Measurements from ENCODE around the gene TNNI2.
A peak's percentile ranks its signal among the peaks of the same experiment; 100 is the strongest.

The TNNI2 gene

DNA sequence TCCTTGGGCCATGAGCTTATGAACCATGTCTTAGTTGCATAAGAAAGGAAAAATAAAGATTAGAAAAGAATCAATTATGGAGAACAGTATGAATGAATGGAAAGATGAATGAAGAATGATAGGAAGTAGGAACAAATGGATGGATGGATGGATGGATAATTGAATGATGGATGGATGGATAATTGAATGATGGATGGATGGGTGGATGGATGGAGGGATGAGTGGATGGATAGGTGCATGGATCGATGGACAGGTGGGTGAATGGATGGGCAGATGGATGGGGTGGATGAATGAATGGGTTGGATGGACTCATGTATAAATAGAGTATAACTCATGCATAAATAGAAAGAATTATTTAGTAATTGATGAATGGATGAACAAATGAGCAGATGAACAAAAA, 21.3 kb downstream of the TNNI2 start:
- H3K4me1 ChIP-seq (ENCODE audit: control insufficient read depth, insufficient read depth, low read length, poor library complexity, severe bottlenecking): peaks cover 51% of the 10 kb centered on the region

DNA sequence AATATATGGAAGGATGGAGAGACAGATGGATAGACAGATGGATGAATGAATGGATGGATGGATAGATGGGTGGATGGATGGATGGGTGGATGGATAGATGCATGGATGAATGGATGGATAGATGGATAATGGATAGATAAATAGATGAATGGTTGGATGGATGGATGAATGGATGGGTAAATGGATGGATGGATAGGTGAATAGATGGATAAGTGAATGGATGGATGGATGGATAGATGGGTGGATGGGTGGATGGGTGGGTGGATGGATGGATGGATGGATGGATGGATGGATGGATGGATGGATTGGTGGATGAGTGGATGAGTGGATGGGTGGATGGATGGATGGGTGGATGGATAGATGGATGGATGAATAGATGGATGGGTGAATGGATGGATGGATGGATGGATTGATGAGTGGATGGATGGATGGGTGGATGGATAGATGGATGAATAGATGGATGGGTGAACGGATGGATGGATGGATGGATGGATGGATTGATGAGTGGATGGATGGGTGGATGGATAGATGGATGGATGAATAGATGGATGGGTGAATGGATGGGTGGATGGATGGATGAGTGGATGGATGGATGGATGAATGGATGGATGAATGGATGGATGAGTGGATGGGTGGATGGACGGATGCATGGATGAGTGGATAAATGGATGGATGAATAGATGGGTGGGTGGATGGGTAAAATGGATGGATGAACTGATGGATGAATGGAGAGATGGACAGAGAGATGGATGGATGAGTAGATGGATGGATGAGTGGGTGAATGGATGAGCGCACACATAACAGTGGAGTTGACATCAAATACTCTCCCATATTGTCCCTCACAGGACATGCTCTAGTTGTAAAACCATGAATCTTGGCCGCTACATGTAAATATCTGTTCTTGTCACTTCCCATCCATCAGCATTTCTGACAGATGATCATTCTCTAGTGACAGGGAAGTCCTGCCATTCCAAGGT, 22.9 kb downstream of the TNNI2 start:
- DNase-seq: no peak
- peaks cover 45% of the 10 kb centered on the region for H3K4me1 ChIP-seq (ENCODE audit: control insufficient read depth, insufficient read depth, low read length, poor library complexity, severe bottlenecking)
- H3K27me3 ChIP-seq (replicated peaks; ENCODE audit: control insufficient read depth, insufficient read depth, low read length, poor library complexity, severe bottlenecking): no peaks in the 10 kb centered on the region
- H3K4me3 ChIP-seq (ENCODE audit: insufficient read depth, low read depth, low read length, poor library complexity, severe bottlenecking): no peak overlapping the region
- H3K27ac ChIP-seq (ENCODE audit: insufficient read depth, low read length, poor library complexity, severe bottlenecking): no peak overlapping the region
- no peaks in the 10 kb centered on the region for H3K9me3 ChIP-seq (ENCODE audit: control insufficient read depth, low read length)
- H3K36me3 ChIP-seq (ENCODE audit: control insufficient read depth, insufficient read depth, low read length): peaks cover 13% of the 10 kb centered on the region

More for the DNA sequence above, 21.3 kb downstream of the TNNI2 start:
- Histone ChIP-seq H3K36me3 (ENCODE audit: control insufficient read depth, insufficient read depth, low read length) (peaks cover 12% of the 10 kb centered on the region), H3K27me3 (replicated peaks; ENCODE audit: control insufficient read depth, insufficient read depth, low read length, poor library complexity, severe bottlenecking) (no peaks in the 10 kb centered on the region), H3K9me3 (ENCODE audit: control insufficient read depth, low read length) (no peaks in the 10 kb centered on the region), H3K4me3 (ENCODE audit: insufficient read depth, low read depth, low read length, poor library complexity, severe bottlenecking) (no peak overlapping the region), H3K27ac (ENCODE audit: insufficient read depth, low read length, poor library complexity, severe bottlenecking) (no peak overlapping the region)
- no peak for DNase-seq

DNA sequence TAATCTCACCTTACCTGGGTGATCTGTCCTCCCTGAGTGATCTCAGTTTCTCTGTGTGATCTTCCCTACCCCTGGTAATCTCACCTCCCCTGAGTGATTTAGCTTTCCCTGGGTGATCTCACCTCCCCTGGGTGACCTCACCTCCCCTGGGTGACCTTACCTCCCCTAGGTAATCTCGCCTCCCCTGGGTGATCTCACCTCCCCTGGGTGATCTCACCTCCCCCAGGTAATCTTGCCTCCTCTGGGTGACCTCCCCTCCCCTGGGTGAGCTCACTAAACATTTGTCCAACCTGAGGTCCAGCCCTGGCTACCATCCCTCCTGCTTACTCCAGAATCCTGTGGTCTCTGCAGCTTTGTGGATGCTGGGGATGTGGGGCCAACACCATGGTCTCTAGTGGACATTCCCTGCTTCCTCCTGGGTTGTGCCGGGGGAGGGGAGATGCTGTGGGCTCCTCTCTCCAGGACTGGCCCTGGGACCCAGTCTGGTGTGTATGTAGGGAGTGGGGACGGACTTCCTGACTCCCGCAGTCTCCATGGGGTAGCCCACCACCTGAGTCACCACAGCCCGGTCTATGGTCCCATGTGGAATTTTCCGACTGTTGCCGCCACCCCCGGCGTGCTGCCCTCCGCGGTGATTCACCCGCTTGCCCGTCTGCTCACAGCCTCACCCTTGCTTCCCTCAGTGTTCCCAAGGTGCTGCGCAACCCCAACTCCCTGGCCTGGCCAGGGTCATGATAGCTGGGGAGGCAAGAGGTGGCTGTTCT, 24.0 kb downstream of the TNNI2 start:
- H3K4me3 ChIP-seq (ENCODE audit: insufficient read depth, low read depth, low read length, poor library complexity, severe bottlenecking): no peak overlapping the region
- H3K27me3 ChIP-seq (replicated peaks; ENCODE audit: control insufficient read depth, insufficient read depth, low read length, poor library complexity, severe bottlenecking): no peaks in the 10 kb centered on the region
- no peaks in the 10 kb centered on the region for H3K9me3 ChIP-seq (ENCODE audit: control insufficient read depth, low read length)
- H3K36me3 ChIP-seq (ENCODE audit: control insufficient read depth, insufficient read depth, low read length): peaks cover 20% of the 10 kb centered on the region
- H3K27ac ChIP-seq (ENCODE audit: insufficient read depth, low read length, poor library complexity, severe bottlenecking): peak overlapping the region; percentile 46
- peaks cover 45% of the 10 kb centered on the region for H3K4me1 ChIP-seq (ENCODE audit: control insufficient read depth, insufficient read depth, low read length, poor library complexity, severe bottlenecking)
- no peak for DNase-seq

DNA sequence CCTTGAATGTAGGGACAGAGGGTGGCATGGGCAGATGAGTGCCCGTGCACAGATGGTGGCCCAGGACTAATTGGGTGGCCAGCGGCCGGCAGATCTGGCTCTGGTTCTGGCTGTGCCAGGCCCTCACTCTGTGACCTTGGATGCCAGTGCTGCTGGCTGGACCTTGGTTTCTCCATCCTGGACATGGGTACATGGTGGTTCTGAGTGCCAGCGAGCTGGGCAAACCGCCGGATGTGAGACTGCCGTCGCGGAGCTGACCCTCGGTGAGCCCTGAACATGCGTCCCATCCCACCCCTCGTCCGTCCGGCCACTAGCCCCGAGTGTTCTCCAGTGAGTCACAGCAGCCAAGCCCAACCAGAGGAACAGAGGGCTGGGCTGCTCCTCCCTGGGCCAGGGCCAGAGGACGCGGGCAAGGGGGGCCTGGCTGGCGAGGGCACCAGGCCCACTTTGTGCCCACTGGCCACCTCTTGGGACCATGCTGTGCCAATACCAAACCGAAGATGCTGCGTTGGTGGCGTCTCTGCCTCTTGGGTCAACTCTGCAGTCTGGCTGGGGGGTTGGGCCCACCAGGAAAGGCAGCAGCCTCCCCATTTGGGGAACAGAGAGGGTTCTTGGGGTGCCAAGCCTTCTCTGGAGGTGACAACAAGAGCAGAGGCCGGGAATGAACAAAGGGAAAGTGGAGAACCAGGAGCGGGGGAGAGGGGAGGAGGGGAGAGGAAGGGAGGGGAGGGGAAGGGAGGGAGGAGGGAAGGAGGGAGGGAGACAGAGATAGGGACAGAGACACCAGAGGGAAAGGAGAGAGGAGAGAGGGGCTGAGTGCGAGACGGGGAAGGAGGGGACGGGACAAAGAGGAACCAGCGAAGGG, 24.8 kb downstream of the TNNI2 start:
- no peaks in the 10 kb centered on the region for H3K9me3 ChIP-seq (ENCODE audit: control insufficient read depth, low read length)
- no peaks in the 10 kb centered on the region for H3K27me3 ChIP-seq (replicated peaks; ENCODE audit: control insufficient read depth, insufficient read depth, low read length, poor library complexity, severe bottlenecking)
- peak overlapping the region; percentile 46 for H3K27ac ChIP-seq (ENCODE audit: insufficient read depth, low read length, poor library complexity, severe bottlenecking)
- peaks cover 20% of the 10 kb centered on the region for H3K36me3 ChIP-seq (ENCODE audit: control insufficient read depth, insufficient read depth, low read length)
- no peak for DNase-seq
- H3K4me3 ChIP-seq (ENCODE audit: insufficient read depth, low read depth, low read length, poor library complexity, severe bottlenecking): no peak overlapping the region
- H3K4me1 ChIP-seq (ENCODE audit: control insufficient read depth, insufficient read depth, low read length, poor library complexity, severe bottlenecking): peaks cover 47% of the 10 kb centered on the region

DNA sequence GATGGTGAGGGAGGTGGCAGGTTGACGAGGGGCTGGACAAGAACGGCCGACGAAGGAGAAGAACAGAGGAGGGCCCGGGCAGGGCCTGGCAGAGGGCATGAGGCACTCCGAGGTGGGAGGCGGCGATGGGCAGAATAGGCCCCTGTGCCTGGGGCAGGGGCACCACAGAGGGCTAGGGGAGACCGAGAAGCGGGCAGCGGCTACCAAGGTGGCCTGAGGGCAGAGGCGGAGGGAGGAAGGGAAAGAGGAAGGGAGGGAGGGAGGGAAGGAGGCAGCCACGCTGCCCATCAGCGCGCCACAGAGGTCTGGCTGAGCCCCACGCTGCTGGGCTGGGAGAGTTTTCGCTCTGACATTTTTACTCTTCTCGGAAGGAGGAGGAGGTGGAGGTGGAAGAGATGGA, 25.4 kb downstream of the TNNI2 start:
- Histone ChIP-seq H3K36me3 (ENCODE audit: control insufficient read depth, insufficient read depth, low read length) (peaks cover 20% of the 10 kb centered on the region), H3K4me3 (ENCODE audit: insufficient read depth, low read depth, low read length, poor library complexity, severe bottlenecking) (no peak overlapping the region), H3K9me3 (ENCODE audit: control insufficient read depth, low read length) (no peaks in the 10 kb centered on the region), H3K4me1 (ENCODE audit: control insufficient read depth, insufficient read depth, low read length, poor library complexity, severe bottlenecking) (peaks cover 51% of the 10 kb centered on the region), H3K27me3 (replicated peaks; ENCODE audit: control insufficient read depth, insufficient read depth, low read length, poor library complexity, severe bottlenecking) (no peaks in the 10 kb centered on the region), H3K27ac (ENCODE audit: insufficient read depth, low read length, poor library complexity, severe bottlenecking) (peak overlapping the region; percentile 14)
- no peak for DNase-seq

DNA sequence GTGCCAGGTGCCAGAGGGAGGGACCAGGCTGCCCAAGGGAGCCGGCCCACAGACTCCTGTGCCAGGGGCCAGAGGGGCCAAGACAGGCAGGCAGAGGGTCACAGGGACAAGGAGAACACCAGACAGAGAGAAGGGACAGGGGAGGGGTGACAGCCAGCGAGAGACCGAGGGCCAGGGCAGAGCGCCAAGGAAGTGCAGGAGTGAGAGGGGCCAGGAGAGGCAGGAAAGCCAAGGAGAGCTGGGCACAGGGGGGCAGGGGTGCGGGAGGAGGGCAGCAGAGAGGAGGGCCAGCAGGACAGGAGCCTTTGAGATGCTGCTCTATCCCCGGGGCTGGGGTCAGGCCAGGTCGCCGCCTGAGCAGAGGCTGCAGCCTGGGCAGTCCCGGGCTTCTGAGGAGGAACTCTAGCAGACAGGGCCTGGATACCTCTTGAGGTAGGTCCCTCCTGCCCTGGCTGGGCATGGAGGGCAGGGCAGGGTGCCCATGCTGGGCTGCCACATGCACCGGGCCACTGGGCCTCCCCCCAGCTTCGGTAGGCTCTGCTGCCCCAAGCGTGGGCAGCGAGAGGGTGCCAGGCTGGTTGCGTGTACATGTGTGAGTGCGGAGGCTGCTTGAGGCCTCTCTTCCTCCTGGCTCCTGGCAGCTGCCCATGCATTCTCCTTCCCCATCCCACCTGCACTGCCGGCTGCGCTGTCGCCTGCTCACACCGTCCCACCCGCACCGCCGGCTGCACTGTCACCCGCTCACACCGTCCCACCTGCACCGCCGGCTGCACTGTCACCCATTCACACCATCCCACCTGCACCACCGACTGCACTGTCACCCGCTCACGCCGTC, 26.3 kb downstream of the TNNI2 start:
- no peaks in the 10 kb centered on the region for H3K27me3 ChIP-seq (replicated peaks; ENCODE audit: control insufficient read depth, insufficient read depth, low read length, poor library complexity, severe bottlenecking)
- peak overlapping the region; percentile 14 for H3K27ac ChIP-seq (ENCODE audit: insufficient read depth, low read length, poor library complexity, severe bottlenecking)
- H3K4me3 ChIP-seq (ENCODE audit: insufficient read depth, low read depth, low read length, poor library complexity, severe bottlenecking): no peak overlapping the region
- H3K36me3 ChIP-seq (ENCODE audit: control insufficient read depth, insufficient read depth, low read length): peaks cover 20% of the 10 kb centered on the region
- DNase-seq: no peak
- peaks cover 59% of the 10 kb centered on the region for H3K4me1 ChIP-seq (ENCODE audit: control insufficient read depth, insufficient read depth, low read length, poor library complexity, severe bottlenecking)
- H3K9me3 ChIP-seq (ENCODE audit: control insufficient read depth, low read length): no peaks in the 10 kb centered on the region

DNA sequence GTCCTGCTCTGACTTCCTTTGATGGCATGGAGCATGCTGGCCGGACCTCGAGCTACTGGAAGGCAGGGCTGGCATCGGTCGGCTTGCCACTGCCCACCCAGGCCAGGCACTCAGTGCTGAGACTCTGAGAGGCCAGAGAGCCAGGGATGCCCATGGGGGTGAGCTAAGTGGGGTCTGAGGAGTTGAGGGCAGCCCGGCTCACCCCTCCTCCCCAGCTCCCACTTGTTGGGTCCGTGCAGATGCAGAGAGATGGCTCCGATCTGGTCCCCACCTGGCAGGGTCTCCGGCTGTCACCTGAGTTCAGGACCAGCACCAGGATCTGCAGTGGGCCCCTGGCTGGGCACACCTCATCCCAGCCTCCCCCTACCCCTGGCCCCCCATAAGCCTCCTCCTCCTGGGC, 27.4 kb downstream of the TNNI2 start:
- H3K27me3 ChIP-seq (replicated peaks; ENCODE audit: control insufficient read depth, insufficient read depth, low read length, poor library complexity, severe bottlenecking): no peaks in the 10 kb centered on the region
- H3K36me3 ChIP-seq (ENCODE audit: control insufficient read depth, insufficient read depth, low read length): peaks cover 20% of the 10 kb centered on the region
- no peaks in the 10 kb centered on the region for H3K9me3 ChIP-seq (ENCODE audit: control insufficient read depth, low read length)
- peaks cover 71% of the 10 kb centered on the region for H3K4me1 ChIP-seq (ENCODE audit: control insufficient read depth, insufficient read depth, low read length, poor library complexity, severe bottlenecking)
- H3K4me3 ChIP-seq (ENCODE audit: insufficient read depth, low read depth, low read length, poor library complexity, severe bottlenecking): no peak overlapping the region
- H3K27ac ChIP-seq (ENCODE audit: insufficient read depth, low read length, poor library complexity, severe bottlenecking): no peak overlapping the region
- no peak for DNase-seq

DNA sequence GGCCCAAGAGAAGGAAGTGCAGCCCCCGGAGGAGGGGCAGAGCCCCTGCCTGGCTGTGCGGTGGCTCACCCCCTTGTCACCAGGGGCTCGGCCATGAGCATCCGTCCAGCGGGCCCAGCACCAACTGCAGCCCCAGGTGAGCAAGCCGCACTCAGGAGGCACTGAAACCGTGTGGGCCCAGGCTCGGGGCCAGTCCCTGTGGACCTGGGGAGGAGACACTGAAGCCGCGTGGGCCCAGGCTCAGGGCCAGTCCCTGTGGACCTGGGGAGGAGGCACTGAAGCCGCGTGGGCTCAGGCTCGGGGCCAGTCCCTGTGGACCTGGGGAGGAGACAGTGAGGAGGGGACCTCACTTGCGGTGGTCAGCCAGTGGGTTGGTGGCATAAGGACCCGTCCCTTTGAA, 28.0 kb downstream of the TNNI2 start:
- Histone ChIP-seq H3K4me1 (ENCODE audit: control insufficient read depth, insufficient read depth, low read length, poor library complexity, severe bottlenecking) (peaks cover 75% of the 10 kb centered on the region), H3K27ac (ENCODE audit: insufficient read depth, low read length, poor library complexity, severe bottlenecking) (no peak overlapping the region), H3K9me3 (ENCODE audit: control insufficient read depth, low read length) (no peaks in the 10 kb centered on the region), H3K36me3 (ENCODE audit: control insufficient read depth, insufficient read depth, low read length) (peaks cover 20% of the 10 kb centered on the region), H3K4me3 (ENCODE audit: insufficient read depth, low read depth, low read length, poor library complexity, severe bottlenecking) (no peak overlapping the region), H3K27me3 (replicated peaks; ENCODE audit: control insufficient read depth, insufficient read depth, low read length, poor library complexity, severe bottlenecking) (no peaks in the 10 kb centered on the region)
- no peak for DNase-seq

DNA sequence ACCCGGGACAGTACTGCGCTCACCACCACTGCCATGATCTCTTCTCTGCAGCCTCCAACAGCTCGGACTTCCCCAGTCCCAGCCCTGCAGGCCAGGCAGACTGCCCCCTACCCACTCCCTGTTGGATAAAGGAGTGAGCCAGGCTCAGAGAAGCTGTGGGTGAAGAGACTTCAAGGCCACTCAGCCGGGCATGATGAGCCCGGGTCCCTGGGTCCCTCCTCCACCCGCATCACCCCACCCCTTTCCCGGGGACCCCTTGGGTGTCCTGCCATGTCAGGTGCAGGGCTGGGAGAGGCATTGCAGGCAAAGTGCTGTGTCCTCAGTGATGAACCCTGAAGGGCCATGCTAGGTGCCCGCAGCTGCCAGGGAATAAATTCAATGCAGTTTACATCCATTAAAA, 28.6 kb downstream of the TNNI2 start:
- no peak for DNase-seq
- peaks cover 75% of the 10 kb centered on the region for H3K4me1 ChIP-seq (ENCODE audit: control insufficient read depth, insufficient read depth, low read length, poor library complexity, severe bottlenecking)
- peaks cover 20% of the 10 kb centered on the region for H3K36me3 ChIP-seq (ENCODE audit: control insufficient read depth, insufficient read depth, low read length)
- H3K27ac ChIP-seq (ENCODE audit: insufficient read depth, low read length, poor library complexity, severe bottlenecking): no peak overlapping the region
- H3K4me3 ChIP-seq (ENCODE audit: insufficient read depth, low read depth, low read length, poor library complexity, severe bottlenecking): no peak overlapping the region
- H3K9me3 ChIP-seq (ENCODE audit: control insufficient read depth, low read length): no peaks in the 10 kb centered on the region
- no peaks in the 10 kb centered on the region for H3K27me3 ChIP-seq (replicated peaks; ENCODE audit: control insufficient read depth, insufficient read depth, low read length, poor library complexity, severe bottlenecking)
